WTC11 (cell line): ENCODE data around the gene AMDHD2. TPM values are rescaled to one million over a fixed set of nuclear protein-coding genes. Genes with fewer than 3 reads are reported as not detected.

Source experiments
- ATAC-seq: fragments of 200-7000 bp; cut with Tn5 transposase; 2 replicates; pipeline ENCODE4 v1.10.0; 2021; ENCODE audit warnings: mild to moderate bottlenecking, moderate library complexity
- CTCF ChIA-PET: fragments of 300-600 bp; sonication (Branson Sonifier 250); formaldehyde crosslinking; loops from one replicate; lab custom pipeline; 2021; ENCODE audit warnings: antibody characterized with exemption; lab: Charles Lee
- POLR2A ChIA-PET: fragments of 350-600 bp; sonication (Branson Sonifier 250); formaldehyde crosslinking; loops from one replicate; lab custom pipeline; 2021; ENCODE audit warnings: antibody characterized with exemption; lab: Charles Lee
- DNase-seq: peaks from one replicate; pipeline ENCODE4 v3.0.0; 2021; ENCODE audit warnings: low spot score
- H3K27ac Mint-ChIP-seq: 2 replicates; pipeline ENCODE4 v1.8.0; 2021; ENCODE audit warnings: mixed read lengths
- H3K27me3 Mint-ChIP-seq: 2 replicates; pipeline ENCODE4 v1.8.0; 2021; ENCODE audit warnings: low read depth, mild to moderate bottlenecking, moderate library complexity, mixed read lengths
- H3K36me3 Mint-ChIP-seq: 2 replicates; pipeline ENCODE4 v1.8.0; 2021; ENCODE audit warnings: mixed read lengths
- H3K4me1 Mint-ChIP-seq: 2 replicates; pipeline ENCODE4 v1.8.0; 2022; ENCODE audit warnings: mixed read lengths
- H3K4me3 Mint-ChIP-seq: 2 replicates; pipeline ENCODE4 v1.8.0; 2021; ENCODE audit warnings: mild to moderate bottlenecking, moderate library complexity, mixed read lengths
- H3K9me3 Mint-ChIP-seq: 2 replicates; pipeline ENCODE4 v1.8.0; 2021; ENCODE audit warnings: mixed read lengths
- CREM ChIP-seq: sonication (generic); formaldehyde crosslinking; IDR thresholded peaks from 2 replicates; pipeline ENCODE4 v1.8.1; 2022; ENCODE audit warnings: mild to moderate bottlenecking, missing genetic modification reagents, moderate library complexity
- CTCF ChIP-seq: fragments of 200-600 bp; IDR thresholded peaks from 2 replicates; pipeline ENCODE4 v1.8.0; 2022; ENCODE audit warnings: antibody characterized with exemption
- ELF4 ChIP-seq: sonication (generic); formaldehyde crosslinking; IDR thresholded peaks from 2 replicates; pipeline ENCODE4 v1.8.1; 2022; ENCODE audit warnings: low read depth, mild to moderate bottlenecking, moderate library complexity, missing genetic modification reagents
- ERG ChIP-seq: fragments of 250-450 bp; sonication (Bioruptor Pico); IDR thresholded peaks from 2 replicates; pipeline ENCODE4 v1.8.0; 2021; ENCODE audit warnings: mild to moderate bottlenecking
- GRHL2 ChIP-seq: fragments of 250-450 bp; sonication (Bioruptor Pico); IDR thresholded peaks from 2 replicates; pipeline ENCODE4 v1.8.0; 2022; ENCODE audit warnings: mild to moderate bottlenecking, moderate library complexity; ENCODE audit not compliant: insufficient replicate concordance, severe bottlenecking
- GTF2I ChIP-seq: fragments of 250-450 bp; sonication (Bioruptor Pico); conservative IDR thresholded peaks from 2 replicates; pipeline ENCODE4 v1.4.0; 2021; ENCODE audit warnings: mild to moderate bottlenecking
- HMGXB4 ChIP-seq: sonication (generic); formaldehyde crosslinking; IDR thresholded peaks from 2 replicates; pipeline ENCODE4 v1.8.1; 2023; ENCODE audit warnings: mild to moderate bottlenecking, moderate library complexity, missing genetic modification reagents
- NFYB ChIP-seq: sonication (generic); formaldehyde crosslinking; conservative IDR thresholded peaks from 2 replicates; pipeline ENCODE4 v1.8.0; 2022; ENCODE audit warnings: low read depth, missing genetic modification reagents
- NR1H2 ChIP-seq: sonication (generic); formaldehyde crosslinking; IDR thresholded peaks from 2 replicates; pipeline ENCODE4 v1.9.0; 2021; ENCODE audit warnings: mild to moderate bottlenecking, moderate library complexity, missing genetic modification reagents
- SP1 ChIP-seq: sonication (generic); formaldehyde crosslinking; conservative IDR thresholded peaks from 2 replicates; pipeline ENCODE4 v1.8.1; 2022; ENCODE audit warnings: missing genetic modification reagents
- ZBTB43 ChIP-seq: sonication (generic); formaldehyde crosslinking; IDR thresholded peaks from 2 replicates; pipeline ENCODE4 v1.8.1; 2023; ENCODE audit warnings: mild to moderate bottlenecking, missing genetic modification reagents
- ZNF138 ChIP-seq: sonication (generic); formaldehyde crosslinking; conservative IDR thresholded peaks from 2 replicates; pipeline ENCODE4 v1.8.1; 2022; ENCODE audit warnings: mild to moderate bottlenecking, moderate library complexity, missing genetic modification reagents
- ZSCAN18 ChIP-seq: fragments of 250-450 bp; sonication (Bioruptor Pico); IDR thresholded peaks from 2 replicates; pipeline ENCODE4 v2.1.2; 2022; ENCODE audit warnings: mild to moderate bottlenecking, moderate library complexity
- total RNA-seq: library from RNA; stranded (reverse); gene quantifications from 3 replicates; pipeline ENCODE4 v1.2.3, GENCODE V29; 2021
- TF ChIP-seq, protein P1 (sequence below): fragments of 250-450 bp; sonication (Bioruptor Pico); conservative IDR thresholded peaks from 2 replicates; pipeline ENCODE4 v1.9.0; 2021; ENCODE audit warnings: mild to moderate bottlenecking
- TF ChIP-seq, protein P2 (sequence below): sonication (generic); formaldehyde crosslinking; conservative IDR thresholded peaks from 2 replicates; pipeline ENCODE4 v1.8.1; 2023; ENCODE audit warnings: mild to moderate bottlenecking, low read depth, missing genetic modification reagents, moderate library complexity

AMDHD2 gene
- total RNA-seq, 1 experiment from 2014 or later: 70.9 TPM

- TF ChIP-seq GRHL2 (CRISPR knock-in tag): no peak
Measured at GRCh38 chr16:2500918-2501750, 19.0 kb upstream of the AMDHD2 start (continued).

DNA sequence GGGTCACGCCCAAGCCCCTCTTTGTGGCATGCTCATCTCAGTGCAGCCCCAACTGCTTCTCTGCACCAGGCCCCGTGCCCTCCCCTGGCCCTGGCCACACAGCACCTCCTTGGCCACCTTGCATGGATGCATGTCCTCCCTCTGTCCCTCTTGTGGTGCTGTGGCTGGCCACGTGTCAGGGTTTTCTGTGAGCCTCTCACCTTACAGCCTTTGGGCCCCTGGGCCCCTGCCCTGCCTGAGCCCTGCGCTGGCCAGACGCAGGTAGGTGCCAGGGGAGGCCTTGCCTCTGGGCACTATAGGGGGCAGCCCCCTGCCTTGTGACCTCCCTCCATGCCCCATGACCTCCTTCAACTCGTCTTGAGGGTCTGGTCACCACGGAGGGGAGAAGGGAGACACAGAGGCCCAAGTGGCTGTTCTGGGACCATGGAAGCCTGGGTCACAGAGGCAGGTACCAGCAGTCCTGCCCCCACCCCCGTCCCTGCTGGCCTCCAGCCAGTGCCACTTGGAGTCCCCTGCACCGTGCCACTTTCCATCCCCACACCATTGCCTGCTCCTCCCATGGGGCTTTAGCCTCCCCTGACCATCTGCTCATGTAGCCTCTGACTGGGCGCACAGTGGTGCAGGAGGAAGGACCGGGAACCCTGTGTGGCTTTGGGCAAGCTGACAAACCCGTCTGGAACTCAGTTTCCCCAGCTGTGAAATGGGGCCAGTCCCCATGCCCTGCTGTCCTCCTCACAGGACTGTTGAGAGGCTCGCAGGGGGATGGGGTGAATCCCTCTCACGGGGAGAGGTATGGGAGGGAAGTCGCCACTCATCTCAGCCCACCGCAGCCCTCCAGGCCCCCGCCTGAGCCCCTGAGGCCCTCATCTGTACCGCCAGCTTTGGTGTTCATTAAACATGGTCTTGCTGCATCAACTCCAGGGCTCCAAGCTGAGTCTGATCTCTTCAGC is 17.9 kb upstream of the AMDHD2 start:
- no peaks in the 10 kb centered on the region for H3K9me3 Mint-ChIP-seq
- H3K36me3 Mint-ChIP-seq: peaks cover 5% of the 10 kb centered on the region
- H3K4me3 Mint-ChIP-seq: peak overlapping the region; percentile 49
- H3K27me3 Mint-ChIP-seq: no peaks in the 10 kb centered on the region
- ChIA-PET CTCF (interaction anchor here (0.5 to 3.5 kb wide), 59 partner anchors 10 to 498 kb away, joined by 3 to 57 read pairs (median 6); partner anchors contain the start of genes ABCA3, AMDHD2, ATP6V0C and CCNF), POLR2A (interaction anchor here (0.6 to 1.5 kb wide), 8 partner anchors 18 to 347 kb away, joined by 3 to 13 read pairs (median 4); partner anchors contain the start of genes AMDHD2, ECI1, NTN3 and PDPK1)
- H3K4me1 Mint-ChIP-seq: peaks cover 4% of the 10 kb centered on the region
- ATAC-seq: no peak
- TF ChIP-seq CREM (CRISPR knock-in tag) (no peak), HMGXB4 (no peak), SP1 (no peak), ERG (no peak), GRHL2 (CRISPR knock-in tag) (no peak), ZSCAN18 (CRISPR knock-in tag) (no peak), GTF2I (CRISPR knock-in tag) (no peak), NFYB (CRISPR knock-in tag) (no peak), ZBTB43 (CRISPR knock-in tag) (no peak)
- TF ChIP-seq, protein P1, sequence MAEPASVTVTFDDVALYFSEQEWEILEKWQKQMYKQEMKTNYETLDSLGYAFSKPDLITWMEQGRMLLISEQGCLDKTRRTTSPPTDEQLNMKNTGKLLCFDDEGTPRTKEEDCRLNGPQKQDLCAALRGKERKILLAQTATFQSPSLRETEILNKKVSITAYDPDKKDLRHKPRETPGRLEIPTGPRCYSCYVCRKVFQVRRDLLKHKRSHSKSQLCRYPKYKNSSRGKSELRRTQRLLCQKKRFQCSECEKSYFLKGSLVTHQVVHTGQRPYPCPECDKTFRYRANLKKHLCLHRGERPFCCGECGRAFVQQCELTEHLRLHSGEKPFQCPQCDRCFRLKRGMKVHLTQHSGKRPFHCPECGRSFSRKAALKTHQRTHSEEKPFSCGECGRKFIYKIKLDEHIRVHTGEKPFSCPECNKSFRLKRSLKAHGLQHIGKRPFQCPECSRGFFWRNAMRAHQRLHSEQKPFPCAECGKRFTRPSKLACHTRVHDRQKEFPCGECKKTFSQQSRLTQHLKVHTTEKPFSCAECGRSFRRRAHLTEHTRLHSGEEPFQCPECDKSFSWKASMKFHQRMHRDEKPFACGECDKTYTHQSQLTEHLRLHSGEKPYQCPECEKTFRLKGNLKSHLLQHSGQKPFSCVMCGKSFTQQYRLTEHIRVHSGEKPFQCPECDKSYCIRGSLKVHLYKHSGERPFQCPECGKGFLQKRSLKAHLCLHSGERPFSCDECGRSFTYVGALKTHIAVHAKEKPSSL (CRISPR knock-in tag): no peak
- no peak overlapping the region for H3K27ac Mint-ChIP-seq
- no peak for DNase-seq

DNA sequence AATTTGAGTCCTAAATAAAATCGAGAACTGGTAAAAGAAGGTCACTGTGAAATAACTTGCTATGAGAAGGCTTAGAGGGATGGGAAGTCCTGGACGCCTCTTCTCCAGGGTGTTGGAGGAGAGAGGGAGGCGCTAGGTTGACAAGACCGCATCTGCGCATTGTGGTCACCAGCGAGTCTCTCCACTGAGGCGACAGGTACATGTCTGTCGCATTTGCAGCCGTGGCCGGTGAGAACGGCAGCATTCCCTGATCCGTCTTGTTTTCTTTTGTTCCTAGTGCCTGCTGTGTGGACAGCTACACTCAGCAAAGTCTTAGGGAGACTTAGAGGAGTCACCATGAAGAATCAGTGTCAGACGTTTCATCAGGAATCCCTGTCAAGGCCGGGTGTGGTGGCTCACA is 14.5 kb upstream of the AMDHD2 start:
- no peak for ATAC-seq
- Mint-ChIP-seq H3K27me3 (no peaks in the 10 kb centered on the region; the same call in 1 of the 2 replicates), H3K4me3 (no peak overlapping the region), H3K9me3 (no peaks in the 10 kb centered on the region), H3K4me1 (peaks cover 8% of the 10 kb centered on the region), H3K27ac (peak overlapping the region; percentile 6), H3K36me3 (no peaks in the 10 kb centered on the region)
- DNase-seq: no peak
- ChIA-PET POLR2A (no interaction called here), CTCF (no interaction called here)
- TF ChIP-seq, protein P2, sequence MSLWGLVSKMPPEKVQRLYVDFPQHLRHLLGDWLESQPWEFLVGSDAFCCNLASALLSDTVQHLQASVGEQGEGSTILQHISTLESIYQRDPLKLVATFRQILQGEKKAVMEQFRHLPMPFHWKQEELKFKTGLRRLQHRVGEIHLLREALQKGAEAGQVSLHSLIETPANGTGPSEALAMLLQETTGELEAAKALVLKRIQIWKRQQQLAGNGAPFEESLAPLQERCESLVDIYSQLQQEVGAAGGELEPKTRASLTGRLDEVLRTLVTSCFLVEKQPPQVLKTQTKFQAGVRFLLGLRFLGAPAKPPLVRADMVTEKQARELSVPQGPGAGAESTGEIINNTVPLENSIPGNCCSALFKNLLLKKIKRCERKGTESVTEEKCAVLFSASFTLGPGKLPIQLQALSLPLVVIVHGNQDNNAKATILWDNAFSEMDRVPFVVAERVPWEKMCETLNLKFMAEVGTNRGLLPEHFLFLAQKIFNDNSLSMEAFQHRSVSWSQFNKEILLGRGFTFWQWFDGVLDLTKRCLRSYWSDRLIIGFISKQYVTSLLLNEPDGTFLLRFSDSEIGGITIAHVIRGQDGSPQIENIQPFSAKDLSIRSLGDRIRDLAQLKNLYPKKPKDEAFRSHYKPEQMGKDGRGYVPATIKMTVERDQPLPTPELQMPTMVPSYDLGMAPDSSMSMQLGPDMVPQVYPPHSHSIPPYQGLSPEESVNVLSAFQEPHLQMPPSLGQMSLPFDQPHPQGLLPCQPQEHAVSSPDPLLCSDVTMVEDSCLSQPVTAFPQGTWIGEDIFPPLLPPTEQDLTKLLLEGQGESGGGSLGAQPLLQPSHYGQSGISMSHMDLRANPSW (CRISPR knock-in tag): no peak
- no peak for TF ChIP-seq CTCF
- TF ChIP-seq ELF4 (CRISPR knock-in tag): no peak
- TF ChIP-seq ZNF138: no peak
- no peak for TF ChIP-seq SP1
- TF ChIP-seq NR1H2 (CRISPR knock-in tag): no peak
